Prostate gland (tissue), 2 donors: ENCODE data around the gene ITGAL.

Source experiments
- POLR2A ChIP-seq: fragments of 450-650 bp; IDR thresholded peaks from one replicate; pipeline ENCODE4 v1.6.1; 2016; ENCODE audit warnings: antibody characterized with exemption, mild to moderate bottlenecking
- TF ChIP-seq, protein P1 (sequence below), 4 experiments: fragments of 200-600 bp in 2 of 4; fragments of 450-650 bp in 2 of 4; sonication (generic) in 2 of 4; IDR thresholded peaks; 1 replicate in 3 of 4; 2 replicates in 1 of 4; pipeline ENCODE4 v1.5.1; 2016 to 2019; ENCODE audit warnings: antibody characterized with exemption in 4 of 4, mild to moderate bottlenecking in 2 of 4, moderate library complexity in 2 of 4

DNA sequence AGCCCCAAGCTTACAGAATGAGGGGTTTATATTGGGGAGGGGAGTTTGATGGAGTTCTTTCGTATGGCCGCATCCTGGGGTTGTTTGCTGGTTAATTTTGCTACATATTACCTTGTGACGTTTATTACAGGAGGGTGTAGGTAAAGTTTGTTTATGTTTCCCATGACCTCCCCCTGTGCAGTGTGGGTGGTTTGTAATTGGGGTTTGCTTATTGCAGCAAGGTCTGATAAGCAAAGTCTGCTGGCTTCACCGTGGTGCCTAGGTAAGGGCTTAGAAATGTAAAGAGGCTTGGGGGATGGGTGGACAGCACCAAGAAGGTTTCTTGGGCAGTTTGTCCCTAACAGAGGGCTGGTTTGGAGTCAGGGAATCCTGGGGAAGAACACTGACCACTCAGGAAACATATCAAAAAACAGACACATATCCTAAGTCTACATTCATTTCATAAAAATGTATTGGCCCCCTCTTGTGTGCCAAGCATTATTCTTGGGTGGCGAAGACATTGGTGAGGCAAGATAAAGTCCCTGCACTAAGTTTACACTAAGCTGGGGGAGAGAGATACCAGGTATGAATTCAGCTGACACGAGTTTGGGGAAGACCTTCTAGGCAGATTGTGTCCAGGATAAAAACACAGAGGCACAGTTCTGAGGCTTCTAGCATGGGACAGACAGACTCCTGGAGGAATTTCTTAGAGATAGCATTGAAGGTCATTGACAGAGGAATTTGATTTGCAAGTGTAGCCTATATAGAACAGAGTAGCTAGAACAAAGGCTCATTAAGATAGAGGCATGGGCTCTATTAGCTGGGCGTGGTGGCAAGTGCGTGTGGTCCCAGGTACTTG is 76.1 kb downstream of the ITGAL start:
- no peak for TF ChIP-seq POLR2A
- TF ChIP-seq, protein P1, sequence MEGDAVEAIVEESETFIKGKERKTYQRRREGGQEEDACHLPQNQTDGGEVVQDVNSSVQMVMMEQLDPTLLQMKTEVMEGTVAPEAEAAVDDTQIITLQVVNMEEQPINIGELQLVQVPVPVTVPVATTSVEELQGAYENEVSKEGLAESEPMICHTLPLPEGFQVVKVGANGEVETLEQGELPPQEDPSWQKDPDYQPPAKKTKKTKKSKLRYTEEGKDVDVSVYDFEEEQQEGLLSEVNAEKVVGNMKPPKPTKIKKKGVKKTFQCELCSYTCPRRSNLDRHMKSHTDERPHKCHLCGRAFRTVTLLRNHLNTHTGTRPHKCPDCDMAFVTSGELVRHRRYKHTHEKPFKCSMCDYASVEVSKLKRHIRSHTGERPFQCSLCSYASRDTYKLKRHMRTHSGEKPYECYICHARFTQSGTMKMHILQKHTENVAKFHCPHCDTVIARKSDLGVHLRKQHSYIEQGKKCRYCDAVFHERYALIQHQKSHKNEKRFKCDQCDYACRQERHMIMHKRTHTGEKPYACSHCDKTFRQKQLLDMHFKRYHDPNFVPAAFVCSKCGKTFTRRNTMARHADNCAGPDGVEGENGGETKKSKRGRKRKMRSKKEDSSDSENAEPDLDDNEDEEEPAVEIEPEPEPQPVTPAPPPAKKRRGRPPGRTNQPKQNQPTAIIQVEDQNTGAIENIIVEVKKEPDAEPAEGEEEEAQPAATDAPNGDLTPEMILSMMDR (IDR thresholded peaks at IDR 0.05) = no peak
